Smooth muscle cell (in vitro differentiated cells): ENCODE results near the gene PEAK3. TPM values are rescaled to one million over a fixed set of nuclear protein-coding genes. Genes with fewer than 3 reads are reported as not detected.

Experiments used
- DNase-seq: peaks from one replicate; lab custom pipeline; 2025; ENCODE audit not compliant: unreplicated experiment; lab: John Stamatoyannopoulos, UW
- H2AFZ ChIP-seq: fragments of 200-600 bp; sonication (generic); 2 replicates; pipeline ENCODE4 v1.6.0; 2016; ENCODE audit warnings: antibody characterized with exemption, low read depth, mild to moderate bottlenecking
- H3F3A ChIP-seq: fragments of 200-600 bp; sonication (generic); 2 replicates; pipeline ENCODE4 v1.6.0; 2017; ENCODE audit warnings: antibody characterized with exemption, low read depth
- H3K27ac ChIP-seq: fragments of 200-600 bp; sonication (generic); 2 replicates; pipeline ENCODE4 v1.5.1; 2016; ENCODE audit warnings: low read depth, mild to moderate bottlenecking
- H3K27me3 ChIP-seq: fragments of 200-600 bp; sonication (generic); 2 replicates; pipeline ENCODE4 v1.6.1; 2016; ENCODE audit warnings: low read depth, mild to moderate bottlenecking
- H3K36me3 ChIP-seq: fragments of 200-600 bp; sonication (generic); 2 replicates; pipeline ENCODE4 v1.5.1; 2016; ENCODE audit warnings: low read depth
- H3K4me1 ChIP-seq: fragments of 200-600 bp; sonication (generic); 2 replicates; pipeline ENCODE4 v1.5.1; 2016; ENCODE audit warnings: low read depth
- H3K4me2 ChIP-seq: fragments of 200-600 bp; sonication (generic); 2 replicates; pipeline ENCODE4 v1.6.0; 2016; ENCODE audit warnings: mild to moderate bottlenecking
- H3K4me3 ChIP-seq: fragments of 200-600 bp; sonication (generic); 2 replicates; pipeline ENCODE4 v1.5.1; 2016; ENCODE audit warnings: mild to moderate bottlenecking
- H3K79me2 ChIP-seq: fragments of 200-600 bp; sonication (generic); 2 replicates; pipeline ENCODE4 v1.6.0; 2016; ENCODE audit warnings: low read depth, mild to moderate bottlenecking
- H3K9ac ChIP-seq: fragments of 200-600 bp; sonication (generic); 2 replicates; pipeline ENCODE4 v1.6.0; 2016; ENCODE audit warnings: low read depth
- H3K9me3 ChIP-seq: fragments of 200-600 bp; sonication (generic); replicated peaks from 2 replicates; pipeline ENCODE4 v1.5.1; 2016; ENCODE audit warnings: low read depth
- H4K20me1 ChIP-seq: fragments of 200-600 bp; sonication (generic); 2 replicates; pipeline ENCODE4 v1.6.0; 2016; ENCODE audit warnings: low read depth
- WGBS: methylation state at CpG from one replicate; pipeline ENCODE4 v1.1.7; 2016; ENCODE audit warnings: low lambda C conversion rate; 5-methylcytosine and 5-hydroxymethylcytosine counted together
- polyA plus RNA-seq: library from polyadenylated mRNA; unstranded; fragments of >200 nt; fragmentation: Nextera tagmentation; extraction: Ambion mirVana; gene quantifications from 2 replicates; pipeline ENCODE4 v1.2.1, GENCODE V29; 2016
- total RNA-seq: library from RNA; depleted of rRNA; stranded (reverse); fragments of >200 nt; gene quantifications from 2 replicates; pipeline ENCODE4 v1.2.3, GENCODE V29; 2014
- TF ChIP-seq, protein P1 (sequence below): fragments of 200-600 bp; sonication (generic); IDR thresholded peaks from 2 replicates; pipeline ENCODE4 v1.5.1; 2017; ENCODE audit warnings: borderline replicate concordance, mild to moderate bottlenecking, antibody characterized with exemption; ENCODE audit not compliant: insufficient read depth, poor library complexity, severe bottlenecking

The PEAK3 gene
- total and polyA plus RNA-seq, 2 experiments from 2014 or later: 0.71 TPM; not detected in 1

DNA sequence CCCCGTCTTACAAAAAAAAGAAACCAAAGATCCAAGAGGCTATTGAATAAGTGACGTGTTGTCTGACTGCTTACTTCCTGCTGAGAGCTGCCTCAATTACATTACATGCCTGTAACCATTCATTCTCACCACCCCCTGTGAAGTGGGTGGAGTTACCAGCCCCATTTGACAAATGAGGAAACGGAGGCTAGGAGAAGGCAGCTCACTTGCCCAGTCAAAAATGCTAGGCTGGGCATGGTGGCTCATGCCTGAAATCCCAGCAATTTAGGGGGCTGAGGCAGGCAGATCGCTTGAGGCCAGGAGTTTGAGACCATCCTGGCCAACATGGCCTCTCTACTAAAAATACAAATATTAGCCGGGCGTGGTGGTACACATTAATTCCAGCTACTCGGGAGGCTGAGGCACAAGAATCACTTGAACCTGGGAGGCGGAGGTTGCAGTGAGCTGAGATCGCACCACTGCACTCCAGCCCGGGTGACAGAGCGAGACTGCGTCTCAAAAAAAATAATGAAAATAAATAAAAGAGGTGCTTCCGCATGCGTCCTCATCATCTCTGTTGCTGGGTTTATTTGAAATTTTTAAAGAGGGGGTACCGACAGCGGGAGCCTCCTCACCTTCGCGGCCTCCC lies 45.9 kb upstream of the PEAK3 start:
- peaks cover 36% of the 10 kb centered on the region for H4K20me1 ChIP-seq
- H3K4me1 ChIP-seq: peaks cover 28% of the 10 kb centered on the region
- no peak for DNase-seq
- peak overlapping the region; percentile 98 for H3K4me2 ChIP-seq
- H3K27me3 ChIP-seq: no peaks in the 10 kb centered on the region
- TF ChIP-seq, protein P1, sequence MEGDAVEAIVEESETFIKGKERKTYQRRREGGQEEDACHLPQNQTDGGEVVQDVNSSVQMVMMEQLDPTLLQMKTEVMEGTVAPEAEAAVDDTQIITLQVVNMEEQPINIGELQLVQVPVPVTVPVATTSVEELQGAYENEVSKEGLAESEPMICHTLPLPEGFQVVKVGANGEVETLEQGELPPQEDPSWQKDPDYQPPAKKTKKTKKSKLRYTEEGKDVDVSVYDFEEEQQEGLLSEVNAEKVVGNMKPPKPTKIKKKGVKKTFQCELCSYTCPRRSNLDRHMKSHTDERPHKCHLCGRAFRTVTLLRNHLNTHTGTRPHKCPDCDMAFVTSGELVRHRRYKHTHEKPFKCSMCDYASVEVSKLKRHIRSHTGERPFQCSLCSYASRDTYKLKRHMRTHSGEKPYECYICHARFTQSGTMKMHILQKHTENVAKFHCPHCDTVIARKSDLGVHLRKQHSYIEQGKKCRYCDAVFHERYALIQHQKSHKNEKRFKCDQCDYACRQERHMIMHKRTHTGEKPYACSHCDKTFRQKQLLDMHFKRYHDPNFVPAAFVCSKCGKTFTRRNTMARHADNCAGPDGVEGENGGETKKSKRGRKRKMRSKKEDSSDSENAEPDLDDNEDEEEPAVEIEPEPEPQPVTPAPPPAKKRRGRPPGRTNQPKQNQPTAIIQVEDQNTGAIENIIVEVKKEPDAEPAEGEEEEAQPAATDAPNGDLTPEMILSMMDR: no peak
- H3K27ac ChIP-seq: peak overlapping the region; percentile 79
- H3K36me3 ChIP-seq: no peaks in the 10 kb centered on the region
- peak overlapping the region; percentile 89 for H3K9ac ChIP-seq
- WGBS: 2% methylated on average over 18 of the region's 18 CpGs
- H3K79me2 ChIP-seq: peaks cover 70% of the 10 kb centered on the region
- H3F3A ChIP-seq: no peaks in the 10 kb centered on the region
- H2AFZ ChIP-seq: peak overlapping the region; percentile 89
- H3K9me3 ChIP-seq: no peaks in the 10 kb centered on the region
- H3K4me3 ChIP-seq: peak overlapping the region; percentile 97

DNA sequence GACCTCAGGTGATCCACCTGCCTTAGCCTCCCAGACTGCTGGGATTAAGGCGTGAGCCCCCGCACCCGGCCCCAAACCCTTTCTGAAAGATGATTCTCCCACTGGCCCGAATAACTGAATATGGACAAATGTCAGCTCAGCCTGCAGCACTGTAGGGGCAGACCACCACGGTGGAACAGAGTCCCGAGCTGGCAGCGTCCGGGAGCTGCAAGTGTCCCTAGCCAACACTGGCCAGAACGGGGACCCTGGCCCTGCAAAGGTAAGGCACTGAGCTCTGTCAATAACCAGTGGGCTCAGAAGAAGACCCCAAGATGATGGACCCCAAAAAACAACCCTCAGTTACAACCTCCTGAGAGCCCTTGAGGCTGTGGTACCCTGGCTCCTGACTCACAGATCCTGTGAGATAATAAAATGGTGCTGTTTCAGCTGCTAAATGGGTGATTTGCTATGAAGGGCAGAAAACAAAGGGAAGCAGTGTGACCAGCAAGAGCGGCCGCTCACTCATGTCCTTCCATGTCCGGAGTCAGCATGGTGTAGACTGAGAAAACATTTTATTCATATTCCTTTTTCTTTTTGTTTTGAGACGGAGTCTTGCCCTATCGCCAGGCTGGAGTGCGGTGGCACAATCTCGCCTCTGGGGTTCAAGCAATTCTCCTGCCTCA lies 44.9 kb upstream of the PEAK3 start:
- TF ChIP-seq, protein P1: no peak
- no peak overlapping the region for H2AFZ ChIP-seq
- H3K27ac ChIP-seq: peak overlapping the region; percentile 79
- H3K4me1 ChIP-seq: peaks cover 28% of the 10 kb centered on the region
- no peaks in the 10 kb centered on the region for H3F3A ChIP-seq
- no peaks in the 10 kb centered on the region for H3K9me3 ChIP-seq
- peaks cover 30% of the 10 kb centered on the region for H4K20me1 ChIP-seq
- H3K27me3 ChIP-seq: no peaks in the 10 kb centered on the region
- peak overlapping the region; percentile 98 for H3K4me2 ChIP-seq
- no peaks in the 10 kb centered on the region for H3K36me3 ChIP-seq
- H3K9ac ChIP-seq: no peak overlapping the region
- WGBS: 91% methylated on average over 16 of the region's 16 CpGs
- H3K4me3 ChIP-seq: peak overlapping the region; percentile 97
- peaks cover 61% of the 10 kb centered on the region for H3K79me2 ChIP-seq
- DNase-seq: no peak

DNA sequence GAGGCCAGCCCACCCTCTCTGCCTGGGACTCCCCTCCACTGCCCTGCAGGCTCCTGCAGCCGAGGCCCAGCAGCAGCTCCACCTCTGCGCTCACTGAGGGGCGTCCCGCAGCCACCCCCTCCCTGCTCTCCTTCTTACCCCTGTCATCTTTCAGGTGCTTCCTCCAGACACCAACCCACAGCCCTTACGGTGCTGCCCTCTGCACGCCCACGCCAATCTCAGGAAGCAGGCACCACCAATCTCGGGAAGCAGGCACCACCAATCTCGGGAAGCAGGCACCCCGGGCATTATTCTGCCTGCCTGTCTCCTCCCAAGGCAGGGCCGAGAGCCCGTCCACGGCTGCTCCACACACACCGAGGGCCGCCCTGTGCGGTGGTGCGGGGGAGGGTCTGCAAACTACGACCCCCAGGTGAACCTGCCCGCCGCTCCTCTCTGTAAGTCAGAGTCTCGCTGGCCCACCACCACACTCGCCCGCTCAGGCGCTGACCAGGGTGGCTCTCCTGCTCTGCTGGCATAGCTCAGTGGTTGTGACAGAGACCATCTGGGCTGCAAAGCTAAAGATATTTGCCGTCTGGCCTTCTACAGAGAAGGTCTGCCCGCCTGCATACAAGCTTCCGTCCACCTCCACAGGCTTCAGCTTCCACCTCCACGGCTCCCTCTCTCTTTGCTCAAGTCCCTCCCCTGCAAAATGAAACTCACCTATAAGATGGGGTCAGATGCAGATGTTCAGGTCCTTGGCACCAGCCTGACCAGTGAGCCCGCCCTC lies 43.5 kb upstream of the PEAK3 start:
- Histone ChIP-seq H3K9me3 (no peaks in the 10 kb centered on the region), H3K27ac (no peak overlapping the region), H2AFZ (no peak overlapping the region), H3F3A (no peaks in the 10 kb centered on the region), H3K36me3 (no peaks in the 10 kb centered on the region), H3K27me3 (no peaks in the 10 kb centered on the region), H3K79me2 (peaks cover 47% of the 10 kb centered on the region), H3K4me1 (peaks cover 17% of the 10 kb centered on the region), H3K9ac (no peak overlapping the region), H4K20me1 (peaks cover 17% of the 10 kb centered on the region), H3K4me3 (no peak overlapping the region), H3K4me2 (no peak overlapping the region)
- DNase-seq: no peak
- TF ChIP-seq, protein P1: no peak
- 93% methylated on average over 25 of the region's 29 CpGs for WGBS
